HG02642 (cell line): ENCODE measurements around the gene PSG5.
"Not testable (repeated sequence)": the region's sequence is repeated elsewhere in the genome, so short reads cannot be mapped to it uniquely, and the experiment has no call there.

Experiments
- ATAC-seq: cut with Tn5 transposase; IDR thresholded peaks from one replicate; pipeline ENCODE4 v1.9.1; 2021; ENCODE audit warnings: mild to moderate bottlenecking; ENCODE audit not compliant: unreplicated experiment, poor library complexity

Gene PSG5

GRCh38 chr19:43186311-43186935, at the start of gene PSG5:
PSG5 (minus strand) TSS chr19:43186536; CDS start chr19:43186405, 131 bp downstream.
- ATAC-seq = not testable (repeated sequence)

DNA sequence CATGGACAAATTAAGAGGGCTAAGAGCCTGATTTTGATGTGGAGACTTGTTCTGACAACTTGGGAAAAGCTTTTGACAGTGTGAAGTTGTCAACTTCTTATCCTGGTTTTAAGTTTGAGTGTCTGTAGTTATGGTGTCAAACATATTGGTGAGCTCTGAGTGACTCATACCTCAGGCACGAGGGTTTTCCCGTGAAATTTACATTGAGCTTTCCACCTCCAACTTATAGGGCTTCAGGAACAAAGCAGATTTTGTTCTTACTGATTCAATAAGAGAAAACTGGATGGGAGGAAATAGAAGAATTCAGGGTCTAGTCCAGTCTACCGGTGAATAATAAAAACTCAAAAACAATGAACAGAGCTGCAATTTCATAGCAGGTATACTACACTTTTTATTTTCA, 49.4 kb upstream of the PSG5 start:
- not testable (repeated sequence) for ATAC-seq

GRCh38 chr19:43229315-43229714, 43.0 kb upstream of the PSG5 start:
- ATAC-seq = no peak

- not testable (repeated sequence) for ATAC-seq
These were observed 42.4 kb upstream of the PSG5 start for GRCh38 chr19:43228730-43229129.

- not testable (repeated sequence) for ATAC-seq
These were observed 40.6 kb upstream of the PSG5 start for GRCh38 chr19:43226986-43227385.

GRCh38 chr19:43224855-43225253, 38.5 kb upstream of the PSG5 start:
- ATAC-seq = no peak

DNA sequence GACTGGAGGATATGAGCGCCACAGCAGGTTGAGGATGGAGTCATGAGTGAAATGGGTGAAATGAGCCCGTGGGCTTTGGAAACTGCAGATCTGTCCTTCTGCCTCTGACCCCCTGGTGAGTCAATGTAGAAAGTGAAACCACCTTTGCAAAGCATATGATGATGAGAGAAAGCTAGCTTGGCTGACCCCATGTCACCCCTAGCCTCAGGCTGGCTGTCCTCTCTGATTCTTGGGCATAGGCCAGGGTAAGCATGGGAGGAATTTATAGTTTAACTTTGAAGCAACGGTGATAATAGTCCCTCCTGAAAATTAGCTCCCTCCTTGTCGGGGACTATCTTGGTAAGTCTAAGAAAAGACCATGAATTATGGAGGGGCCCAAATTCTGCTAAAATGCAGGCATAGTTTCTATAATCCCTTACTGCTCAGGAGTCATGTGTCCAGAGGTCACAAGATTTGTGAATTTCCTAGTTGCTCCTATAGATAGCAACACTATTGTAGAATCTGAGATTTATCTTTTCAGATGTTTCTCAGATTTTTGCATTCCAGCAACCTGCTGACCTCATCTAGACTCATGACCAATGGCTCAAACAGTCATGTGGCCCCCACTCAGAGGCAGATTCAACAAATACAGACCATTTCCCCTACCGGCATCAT, 38.0 kb upstream of the PSG5 start:
- not testable (repeated sequence) for ATAC-seq

GRCh38 chr19:43221891-43222290, 35.6 kb upstream of the PSG5 start:
- not testable (repeated sequence) for ATAC-seq

DNA sequence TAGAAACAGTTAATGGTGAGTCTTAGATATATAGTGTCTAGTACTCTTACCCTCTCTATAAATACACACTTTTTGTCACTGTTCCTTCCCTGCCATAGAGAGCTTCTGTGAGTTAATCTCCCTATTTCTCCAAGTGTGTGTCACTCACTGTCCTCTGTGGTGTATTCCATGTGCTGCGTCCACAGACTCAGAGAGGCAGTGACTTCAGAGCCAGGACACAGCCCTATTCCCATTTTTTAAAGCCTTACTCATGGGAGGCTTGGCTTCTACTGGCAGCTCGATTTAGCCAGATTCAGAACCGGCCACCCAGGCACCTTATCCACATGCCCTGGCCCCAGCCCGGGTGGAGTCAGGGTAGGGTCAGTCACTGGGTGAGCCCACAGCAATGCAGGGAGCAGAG, 32.8 kb upstream of the PSG5 start:
- not testable (repeated sequence) for ATAC-seq

DNA sequence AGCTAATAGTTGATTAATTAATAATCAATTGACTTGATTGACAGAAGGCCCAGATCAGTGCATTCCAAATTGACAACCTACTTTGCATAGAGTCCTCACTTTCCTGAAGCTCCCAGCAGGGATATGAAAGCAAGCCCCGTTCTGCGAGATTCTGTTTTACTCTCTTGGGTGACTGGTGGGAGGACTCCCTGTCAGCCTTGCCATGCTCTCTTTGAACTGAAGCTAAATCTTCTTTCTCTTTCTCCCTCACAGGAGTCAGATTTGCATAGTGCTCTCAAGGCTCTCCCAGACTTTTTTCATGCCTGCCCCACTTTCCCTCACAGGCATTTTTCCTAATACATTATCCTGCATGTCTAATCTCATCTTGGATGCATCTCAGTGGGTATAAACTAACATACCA, 29.5 kb upstream of the PSG5 start:
- not testable (repeated sequence) for ATAC-seq

DNA sequence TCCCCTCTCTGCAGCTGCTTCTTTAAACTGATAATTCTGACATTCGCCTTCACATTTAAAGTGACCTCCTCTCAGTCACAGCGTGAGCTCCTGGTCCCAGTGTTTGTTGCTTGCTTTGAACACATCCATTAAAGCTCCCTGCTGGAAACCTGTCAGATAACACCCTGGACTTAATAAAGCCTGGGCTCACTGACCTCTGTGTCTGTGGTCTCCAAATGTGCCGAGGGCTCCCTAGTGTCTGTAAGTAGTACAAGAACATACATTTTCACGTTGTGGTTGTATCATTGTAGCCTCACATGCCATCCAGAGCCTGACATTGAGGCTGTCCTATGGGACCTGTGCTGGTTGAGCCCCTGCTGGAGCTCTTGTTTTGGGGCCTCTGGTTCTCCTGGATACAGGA, 21.7 kb upstream of the PSG5 start:
- ATAC-seq = no peak

DNA sequence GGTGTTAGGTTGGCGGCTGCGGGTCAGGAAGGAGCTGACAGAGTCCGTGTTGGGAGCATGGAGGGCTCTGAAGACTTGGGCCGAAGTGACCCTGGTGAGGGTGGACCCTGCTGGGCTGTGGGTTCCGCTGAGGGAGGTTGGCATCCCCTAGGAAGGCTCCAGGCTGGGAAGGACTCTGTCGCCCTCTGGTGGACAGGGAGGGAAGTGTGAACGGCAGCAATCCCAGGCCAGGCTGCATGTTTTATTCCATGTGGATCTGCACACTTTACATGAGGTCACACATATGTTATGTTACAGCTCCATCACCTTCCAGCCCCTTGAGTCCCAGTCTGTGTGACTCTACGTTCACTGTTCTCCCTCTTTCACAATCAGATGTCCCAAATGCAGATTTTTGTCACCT, 20.8 kb upstream of the PSG5 start:
- not testable (repeated sequence) for ATAC-seq

DNA sequence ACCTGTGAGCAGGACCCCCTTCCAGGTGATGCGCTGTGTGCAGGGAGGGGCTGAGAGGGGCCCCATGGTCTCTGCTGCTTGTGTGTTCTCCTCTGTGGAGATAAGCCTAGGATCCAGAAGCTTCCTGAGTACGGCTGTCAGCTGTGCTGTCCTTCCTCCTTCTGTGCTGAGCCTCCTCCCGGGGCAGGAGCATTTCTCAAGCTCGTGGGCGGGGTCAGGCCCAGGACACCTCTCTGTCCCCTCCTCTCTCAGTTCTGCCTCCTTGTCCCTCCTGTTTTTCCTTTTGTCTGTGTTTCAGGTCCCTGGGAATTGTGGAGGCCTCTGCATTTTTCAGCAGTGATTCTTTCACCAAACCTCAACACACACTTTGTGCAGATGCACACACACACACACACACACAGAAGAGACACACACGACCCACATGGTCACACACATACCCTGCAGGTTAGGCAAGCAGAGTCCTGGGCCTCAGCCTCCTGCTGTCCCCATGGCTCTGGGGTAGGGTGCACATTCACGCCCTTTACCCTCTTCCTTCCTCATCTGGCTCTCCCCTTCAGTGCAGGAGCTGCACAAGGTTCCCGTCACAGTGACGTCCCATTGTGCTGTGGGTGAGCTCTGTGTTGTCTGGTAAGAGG, 19.3 kb upstream of the PSG5 start, which contains the start of gene PSG4:
PSG4 (minus strand) TSS at position 168 of the 635 bp plus-strand sequence; CDS start at position 66, 102 bp downstream.
- ATAC-seq = not testable (repeated sequence)

- not testable (repeated sequence) for ATAC-seq
These were observed 17.3 kb upstream of the PSG5 start for GRCh38 chr19:43203611-43204010.

GRCh38 chr19:43201891-43202290, 15.6 kb upstream of the PSG5 start:
- ATAC-seq = not testable (repeated sequence)

DNA sequence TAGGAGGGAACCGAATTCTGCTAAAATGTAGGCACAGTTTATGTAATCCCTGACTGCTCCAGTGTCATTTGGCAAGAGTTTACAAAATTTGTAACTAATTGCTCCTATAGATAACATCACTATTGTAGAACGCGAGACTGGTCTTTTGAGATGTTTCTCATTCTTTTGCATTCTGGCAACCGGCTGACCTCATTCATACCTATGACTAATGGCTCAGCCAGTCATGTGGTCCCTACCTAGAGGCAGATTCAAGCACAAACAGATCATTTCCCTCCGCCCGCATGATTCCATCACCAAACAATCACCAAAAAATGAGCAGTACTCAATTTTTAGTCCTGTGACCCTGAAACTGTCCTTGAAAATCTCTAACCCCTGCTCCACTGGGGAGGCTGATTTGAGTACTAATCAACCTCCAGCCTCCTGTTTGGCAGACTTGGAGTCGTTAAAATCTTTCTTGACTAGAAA, 15.0 kb upstream of the PSG5 start:
- not testable (repeated sequence) for ATAC-seq

- ATAC-seq = not testable (repeated sequence)
These were observed 12.5 kb upstream of the PSG5 start for GRCh38 chr19:43198686-43199419.

DNA sequence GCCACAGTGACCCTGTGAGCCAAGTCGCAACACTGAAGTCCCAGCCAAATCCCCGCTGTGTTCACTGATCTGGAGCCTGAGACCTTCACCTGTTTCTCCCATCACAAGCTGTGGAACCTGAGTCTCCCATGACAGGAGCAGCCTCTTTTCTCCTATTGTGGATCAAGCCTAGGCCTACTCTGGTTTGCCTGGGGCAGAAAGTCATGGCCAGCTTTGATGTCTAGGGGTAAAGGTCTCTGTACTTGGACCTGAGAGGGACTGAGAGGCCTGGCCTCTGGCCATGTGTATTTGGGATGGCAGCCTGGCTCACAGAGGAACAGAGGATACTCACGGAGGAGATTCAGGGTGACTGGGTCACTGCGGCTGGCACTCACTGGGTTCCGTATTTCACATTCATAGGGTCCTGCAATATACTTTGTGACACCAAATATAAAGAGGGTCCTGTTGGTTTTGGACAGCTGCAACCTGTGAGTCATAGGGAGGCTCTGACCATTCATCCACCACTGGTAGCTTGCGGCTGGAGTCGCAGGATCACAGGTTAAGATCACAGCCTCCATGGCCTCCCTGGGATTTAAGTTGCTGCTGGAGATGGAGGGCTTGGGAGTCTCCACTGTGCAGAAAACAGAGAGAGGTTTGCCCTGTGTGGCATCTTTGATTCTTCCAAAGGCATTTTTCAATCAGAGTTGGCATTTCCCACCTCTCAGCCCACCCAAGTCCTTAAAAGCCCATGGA, 11.5 kb upstream of the PSG5 start:
- ATAC-seq = not testable (repeated sequence)

- ATAC-seq = not testable (repeated sequence)
These were observed 8.1 kb upstream of the PSG5 start for GRCh38 chr19:43194397-43194796.
